ENCODE results near the gene AGBL1. TPM values are rescaled to one million over a fixed set of nuclear protein-coding genes. Genes with fewer than 3 reads are reported as not detected.
A peak's percentile ranks its signal among the peaks of the same experiment; 100 is the strongest.

The AGBL1 gene
- total and polyA plus RNA-seq, 4 donors = 0.08 to 147 (median 4.7) TPM

GRCh38 chr15:86231864-86232721, 152.4 kb downstream of the AGBL1 start:
- no peak overlapping the region for H3K4me3 ChIP-seq
- peaks cover 0 to 9% (median 0%) of the 10 kb centered on the region in 3 donors for H3K27me3 ChIP-seq (ENCODE audit: control insufficient read depth in 3 of 3, insufficient read depth in 3 of 3, low read length in 2 of 3)
- peak; percentile 9 for TF ChIP-seq CTCF (IDR thresholded peaks at IDR 0.05; ENCODE audit: control extremely low read depth, extremely low read depth)
- no peak for ATAC-seq (ENCODE audit: insufficient read depth, low FRiP score)
- peak overlapping the region in 1 of 2 donors; percentile 15 for H3K9ac ChIP-seq (ENCODE audit: insufficient read depth in 1 of 2, low read length in 2 of 2)
- H3K4me1 ChIP-seq (ENCODE audit: control insufficient read depth in 5 of 5, insufficient read depth in 5 of 5, low read length in 5 of 5) = peaks cover 0 to 8% (median 0%) of the 10 kb centered on the region in 5 donors
- WGBS, 2 donors = 5 to 15% methylated on average over 19 of the region's 19 CpGs
- peak; percentile 42 to 78 (median 65) for DNase-seq
- H3K27ac ChIP-seq (ENCODE audit: low read depth in 1 of 2, low read length in 1 of 2) = no peak overlapping the region
- H3K36me3 ChIP-seq (ENCODE audit: control insufficient read depth in 4 of 4, insufficient read depth in 4 of 4, low read length in 4 of 4) = no peaks in the 10 kb centered on the region
- peaks cover 0 to 3% (median 0%) of the 10 kb centered on the region in 4 donors for H3K9me3 ChIP-seq (ENCODE audit: control insufficient read depth in 4 of 4, insufficient read depth in 3 of 4, low read length in 3 of 4)

GRCh38 chr15:86235667-86236066, 156.0 kb downstream of the AGBL1 start:
- peaks cover 0 to 3% (median 0%) of the 10 kb centered on the region in 4 donors for H3K9me3 ChIP-seq (ENCODE audit: control insufficient read depth in 4 of 4, insufficient read depth in 3 of 4, low read length in 3 of 4)
- H3K9ac ChIP-seq (ENCODE audit: insufficient read depth in 1 of 2, low read length in 2 of 2) = no peak overlapping the region
- 80 to 84% methylated on average over 3 of the region's 3 CpGs for WGBS, 2 donors
- H3K4me1 ChIP-seq (ENCODE audit: control insufficient read depth in 5 of 5, insufficient read depth in 5 of 5, low read length in 5 of 5) = peaks cover 0 to 8% (median 0%) of the 10 kb centered on the region in 5 donors
- no peak for TF ChIP-seq CTCF (IDR thresholded peaks at IDR 0.05; ENCODE audit: control extremely low read depth, extremely low read depth)
- DNase-seq (no peak), ATAC-seq (ENCODE audit: insufficient read depth, low FRiP score) (no peak)
- no peak overlapping the region for H3K4me3 ChIP-seq
- no peaks in the 10 kb centered on the region for H3K36me3 ChIP-seq (ENCODE audit: control insufficient read depth in 4 of 4, insufficient read depth in 4 of 4, low read length in 4 of 4)
- H3K27ac ChIP-seq (ENCODE audit: low read depth in 1 of 2, low read length in 1 of 2) = no peak overlapping the region
- peaks cover 0 to 2% (median 0%) of the 10 kb centered on the region in 3 donors for H3K27me3 ChIP-seq (ENCODE audit: control insufficient read depth in 3 of 3, insufficient read depth in 3 of 3, low read length in 2 of 3)

GRCh38 chr15:86236356-86237110, 156.9 kb downstream of the AGBL1 start:
- Histone ChIP-seq H3K36me3 (ENCODE audit: control insufficient read depth in 4 of 4, insufficient read depth in 4 of 4, low read length in 4 of 4) (no peaks in the 10 kb centered on the region), H3K4me1 (ENCODE audit: control insufficient read depth in 5 of 5, insufficient read depth in 5 of 5, low read length in 5 of 5) (peaks cover 0 to 8% (median 0%) of the 10 kb centered on the region in 5 donors), H3K9ac (ENCODE audit: insufficient read depth in 1 of 2, low read length in 2 of 2) (no peak overlapping the region), H3K9me3 (ENCODE audit: control insufficient read depth in 4 of 4, insufficient read depth in 3 of 4, low read length in 3 of 4) (peaks cover 0 to 3% (median 1%) of the 10 kb centered on the region in 4 donors), H3K27ac (ENCODE audit: low read depth in 1 of 2, low read length in 1 of 2) (no peak overlapping the region), H3K27me3 (ENCODE audit: control insufficient read depth in 3 of 3, insufficient read depth in 3 of 3, low read length in 2 of 3) (peaks cover 0 to 2% (median 0%) of the 10 kb centered on the region in 3 donors), H3K4me3 (no peak overlapping the region)
- DNase-seq = peak; percentile 30 to 44 (median 43)
- no peak for ATAC-seq (ENCODE audit: insufficient read depth, low FRiP score)
- WGBS, 2 donors = 17 to 48% methylated on average over 10 to 13 of the region's 15 CpGs
- no peak for TF ChIP-seq CTCF (IDR thresholded peaks at IDR 0.05; ENCODE audit: control extremely low read depth, extremely low read depth)
